Ureter (tissue), 1 donor: ENCODE data around the gene TMOD1. TPM values are rescaled to one million over a fixed set of nuclear protein-coding genes. Genes with fewer than 3 reads are reported as not detected.

Source experiments
- DNase-seq: peaks from one replicate; pipeline ENCODE4 v3.0.0-alpha.2; 2020; ENCODE audit warnings: low spot score
- total RNA-seq: library from RNA; stranded (reverse); gene quantifications from one replicate; pipeline ENCODE4 v1.2.4, GENCODE V29; 2023
- donor health status: DM: yes; HTN: yes; CAD: no.

The TMOD1 gene
- total RNA-seq, 1 donor from 2014 or later, result 29.3 TPM

GRCh38 chr9:97547098-97547829 lies 45.8 kb downstream of the TMOD1 start:
- DNase-seq, result no peak

GRCh38 chr9:97548379-97548778 lies 46.9 kb downstream of the TMOD1 start:
- no peak for DNase-seq

- no peak for DNase-seq
Observed at GRCh38 chr9:97548819-97549540, 47.5 kb downstream of the TMOD1 start.

GRCh38 chr9:97550386-97550785 lies 48.9 kb downstream of the TMOD1 start:
- no peak for DNase-seq

- no peak for DNase-seq
Observed at GRCh38 chr9:97551308-97551707, 49.8 kb downstream of the TMOD1 start.

GRCh38 chr9:97553141-97553540 lies 51.7 kb downstream of the TMOD1 start:
- DNase-seq, result no peak

- no peak for DNase-seq
Observed at GRCh38 chr9:97553841-97554240, 52.4 kb downstream of the TMOD1 start.

- DNase-seq, result no peak
Observed at GRCh38 chr9:97554566-97555075, 53.2 kb downstream of the TMOD1 start.

- DNase-seq, result peak; percentile 76
Observed at GRCh38 chr9:97555164-97555563, 53.7 kb downstream of the TMOD1 start.

GRCh38 chr9:97556036-97556720 lies 54.7 kb downstream of the TMOD1 start:
- DNase-seq, result no peak

GRCh38 chr9:97556721-97557605 lies 55.5 kb downstream of the TMOD1 start:
- no peak for DNase-seq

GRCh38 chr9:97557606-97558095 lies 56.2 kb downstream of the TMOD1 start:
- peak; percentile 72 for DNase-seq

- no peak for DNase-seq
Observed at GRCh38 chr9:97558701-97559101, 57.2 kb downstream of the TMOD1 start.

GRCh38 chr9:97559111-97559514 lies 57.6 kb downstream of the TMOD1 start:
- DNase-seq, result no peak

GRCh38 chr9:97560154-97560553 lies 58.7 kb downstream of the TMOD1 start:
- DNase-seq, result no peak

- DNase-seq, result no peak
Observed at GRCh38 chr9:97560851-97561250, 59.4 kb downstream of the TMOD1 start.

- no peak for DNase-seq
Observed at GRCh38 chr9:97561501-97561900, 60.0 kb downstream of the TMOD1 start.

- DNase-seq, result no peak
Observed at GRCh38 chr9:97562542-97562941, 61.1 kb downstream of the TMOD1 start.

- no peak for DNase-seq
Observed at GRCh38 chr9:97563458-97564135, 62.1 kb downstream of the TMOD1 start.

GRCh38 chr9:97564291-97565175 lies 63.1 kb downstream of the TMOD1 start:
- DNase-seq, result peak; percentile 82
